GM23338 (cell line): ENCODE measurements around the gene MPRIP. TPM values are rescaled to one million over a fixed set of nuclear protein-coding genes. Genes with fewer than 3 reads are reported as not detected.

Experiments used
- ATAC-seq: fragments of 200-7000 bp; cut with Tn5 transposase; 3 replicates; pipeline ENCODE4 v1.9.1; 2020
- DNase-seq: peaks from one replicate; pipeline ENCODE4 v3.0.0-alpha.2; 2015; ENCODE audit warnings: low spot score
- H2AFZ ChIP-seq: fragments of 200-600 bp; sonication (generic); 2 replicates; pipeline ENCODE4 v1.8.0; 2016; ENCODE audit warnings: antibody characterized with exemption, mild to moderate bottlenecking, moderate library complexity
- H3F3A ChIP-seq: fragments of 200-600 bp; sonication (generic); replicated peaks from 2 replicates; pipeline ENCODE4 v1.8.0; 2017; ENCODE audit warnings: antibody characterized with exemption, mixed run types, low read depth
- H3K27ac ChIP-seq: fragments of 200-600 bp; sonication (generic); 2 replicates; pipeline ENCODE4 v1.6.1; 2016; ENCODE audit warnings: low read depth
- H3K27me3 ChIP-seq: fragments of 200-600 bp; sonication (generic); 2 replicates; pipeline ENCODE4 v1.8.0; 2016; ENCODE audit warnings: mild to moderate bottlenecking, mixed run types, moderate library complexity; ENCODE audit not compliant: insufficient read depth
- H3K36me3 ChIP-seq: fragments of 200-600 bp; sonication (generic); 2 replicates; pipeline ENCODE4 v1.8.0; 2016; ENCODE audit warnings: mild to moderate bottlenecking; ENCODE audit not compliant: insufficient read depth
- H3K4me1 ChIP-seq: fragments of 200-600 bp; sonication (generic); 2 replicates; pipeline ENCODE4 v1.8.0; 2016; ENCODE audit warnings: mild to moderate bottlenecking, moderate library complexity; ENCODE audit not compliant: insufficient read depth
- H3K4me2 ChIP-seq: fragments of 200-600 bp; sonication (generic); 2 replicates; pipeline ENCODE4 v1.7.1; 2017; ENCODE audit warnings: mixed run types
- H3K4me3 ChIP-seq: fragments of 200-600 bp; sonication (generic); 2 replicates; pipeline ENCODE4 v1.6.1; 2016; ENCODE audit warnings: mixed run types
- H3K79me2 ChIP-seq: fragments of 200-600 bp; sonication (generic); replicated peaks from 2 replicates; pipeline ENCODE4 v1.8.0; 2017; ENCODE audit warnings: mild to moderate bottlenecking; ENCODE audit not compliant: insufficient read depth
- H3K9me2 ChIP-seq: fragments of 200-600 bp; sonication (generic); 2 replicates; pipeline ENCODE4 v1.8.0; 2017; ENCODE audit not compliant: insufficient read depth
- H4K20me1 ChIP-seq: fragments of 200-600 bp; sonication (generic); replicated peaks from 2 replicates; pipeline ENCODE4 v1.8.0; 2017; ENCODE audit warnings: mild to moderate bottlenecking; ENCODE audit not compliant: insufficient read depth
- H3K27ac Mint-ChIP-seq: 2 replicates; pipeline ENCODE4 v1.8.0; 2020; ENCODE audit warnings: inconsistent platforms, mild to moderate bottlenecking, moderate library complexity, mixed read lengths
- H3K27me3 Mint-ChIP-seq: 3 replicates; pipeline ENCODE4 v1.8.0; 2022; ENCODE audit warnings: low read depth, mild to moderate bottlenecking, moderate library complexity, mixed read lengths, inconsistent platforms; ENCODE audit not compliant: insufficient read depth, poor library complexity
- H3K36me3 Mint-ChIP-seq: 3 replicates; pipeline ENCODE4 v1.8.0; 2021; ENCODE audit warnings: low read depth, mild to moderate bottlenecking, inconsistent platforms, moderate library complexity, mixed read lengths
- H3K4me1 Mint-ChIP-seq: 3 replicates; pipeline ENCODE4 v1.8.0; 2020; ENCODE audit warnings: mild to moderate bottlenecking, inconsistent platforms, mixed read lengths
- H3K4me3 Mint-ChIP-seq: 3 replicates; pipeline ENCODE4 v1.8.0; 2021; ENCODE audit warnings: moderate library complexity, mild to moderate bottlenecking, inconsistent platforms, mixed read lengths
- H3K9me3 Mint-ChIP-seq: 3 replicates; pipeline ENCODE4 v1.8.0; 2020; ENCODE audit warnings: moderate library complexity, mild to moderate bottlenecking, inconsistent platforms, mixed read lengths
- CREB1 ChIP-seq: fragments of 250-450 bp; sonication (Bioruptor Pico); IDR thresholded peaks from 2 replicates; pipeline ENCODE4 v1.5.0; 2020; ENCODE audit warnings: low read depth, mild to moderate bottlenecking, moderate library complexity
- EZH2 ChIP-seq: fragments of 200-600 bp; sonication (generic); IDR thresholded peaks from one replicate; pipeline ENCODE4 v1.8.0; 2017; ENCODE audit warnings: antibody characterized with exemption, mild to moderate bottlenecking, low read depth; ENCODE audit not compliant: unreplicated experiment
- NANOG ChIP-seq: IDR thresholded peaks from 2 replicates; pipeline ENCODE4 v1.6.1; 2016; ENCODE audit warnings: antibody characterized with exemption, borderline replicate concordance
- REST ChIP-seq: IDR thresholded peaks from one replicate; pipeline ENCODE4 v1.6.1; 2018; ENCODE audit warnings: antibody characterized with exemption; ENCODE audit not compliant: unreplicated experiment
- STAT1 ChIP-seq: IDR thresholded peaks from one replicate; pipeline ENCODE4 v1.6.1; 2016; ENCODE audit warnings: antibody characterized with exemption; ENCODE audit not compliant: unreplicated experiment
- ZNF114 ChIP-seq: fragments of 250-450 bp; sonication (Bioruptor Pico); IDR thresholded peaks from 2 replicates; pipeline ENCODE4 v1.5.0; 2020; ENCODE audit warnings: mild to moderate bottlenecking, moderate library complexity
- ZNF331 ChIP-seq: fragments of 250-450 bp; sonication (Bioruptor Pico); IDR thresholded peaks from 2 replicates; pipeline ENCODE4 v1.5.0; 2020; ENCODE audit warnings: low read depth, mild to moderate bottlenecking, moderate library complexity
- polyA plus RNA-seq: library from polyadenylated mRNA; unstranded; fragments of >200 nt; fragmentation: Nextera tagmentation; extraction: Ambion mirVana; gene quantifications from 2 replicates; pipeline ENCODE4 v1.2.1, GENCODE V29; 2016
- total RNA-seq: library from RNA; depleted of rRNA; stranded (reverse); fragments of >200 nt; shearing (Covaris generic); gene quantifications from 2 replicates; pipeline ENCODE4 v1.2.3, GENCODE V29; 2014
- TF ChIP-seq, protein P1 (sequence below), 2 experiments: fragments of 200-600 bp in 1 of 2; sonication (generic) in 1 of 2; conservative IDR thresholded peaks; 2 replicates each; pipeline versions ENCODE4 v1.5.1 to v1.6.1; 2016 to 2017; ENCODE audit warnings: antibody characterized with exemption in 2 of 2, low read depth in 2 of 2, mild to moderate bottlenecking in 2 of 2, moderate library complexity in 1 of 2
- TF ChIP-seq, protein P2 (sequence below): IDR thresholded peaks from 2 replicates; pipeline ENCODE4 v1.6.1; 2016; ENCODE audit warnings: antibody characterized with exemption
- TF ChIP-seq, protein P3 (sequence below): fragments of 250-450 bp; sonication (Bioruptor Pico); IDR thresholded peaks from 2 replicates; pipeline ENCODE4 v1.5.0; 2020; ENCODE audit warnings: mild to moderate bottlenecking, moderate library complexity

Gene MPRIP
- total and polyA plus RNA-seq, 2 experiments from 2014 or later = 39.3 to 113 TPM

DNA sequence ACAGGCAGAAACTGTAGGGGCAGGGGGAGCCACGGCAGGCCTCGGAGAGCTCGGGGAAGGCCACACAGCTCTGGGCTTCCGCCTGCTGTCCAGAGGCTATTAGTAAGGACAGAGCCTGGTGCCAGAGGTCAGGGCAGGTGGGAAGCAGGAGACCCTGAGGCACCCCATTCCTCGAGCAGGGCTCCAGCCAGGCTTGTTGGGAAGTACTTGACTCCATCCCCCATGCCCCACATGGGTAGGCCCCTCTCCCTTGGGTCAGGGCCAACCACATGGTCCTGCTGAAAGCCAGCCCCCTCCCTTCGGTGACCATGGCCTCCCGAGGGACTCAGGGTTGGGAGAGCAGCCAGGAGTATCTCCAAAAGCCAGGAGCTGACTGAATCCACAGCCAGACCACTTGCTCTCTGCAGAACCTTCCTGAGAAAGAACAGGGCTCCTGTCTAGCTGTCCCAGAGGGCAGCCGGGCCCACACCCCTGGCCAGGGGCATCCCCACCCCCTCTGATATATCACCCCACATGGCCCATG is 17.4 kb upstream of the MPRIP start:
- Histone ChIP-seq H3K79me2 (no peaks in the 10 kb centered on the region), H3K4me1 (peaks cover 12% of the 10 kb centered on the region; the same call in 1 of the 2 replicates), H3F3A (no peaks in the 10 kb centered on the region), H3K4me3 (no peak overlapping the region), H3K36me3 (no peaks in the 10 kb centered on the region), H3K4me2 (no peak overlapping the region), H3K27me3 (no peaks in the 10 kb centered on the region), H2AFZ (no peak overlapping the region), H4K20me1 (no peaks in the 10 kb centered on the region), H3K9me2 (no peaks in the 10 kb centered on the region), H3K27ac (no peak overlapping the region)
- TF ChIP-seq ZNF114 (CRISPR knock-in tag) (no peak), ZNF331 (CRISPR knock-in tag) (no peak), EZH2 (no peak), NANOG (no peak), REST (no peak), STAT1 (no peak), CREB1 (CRISPR knock-in tag) (no peak)
- TF ChIP-seq, protein P1, sequence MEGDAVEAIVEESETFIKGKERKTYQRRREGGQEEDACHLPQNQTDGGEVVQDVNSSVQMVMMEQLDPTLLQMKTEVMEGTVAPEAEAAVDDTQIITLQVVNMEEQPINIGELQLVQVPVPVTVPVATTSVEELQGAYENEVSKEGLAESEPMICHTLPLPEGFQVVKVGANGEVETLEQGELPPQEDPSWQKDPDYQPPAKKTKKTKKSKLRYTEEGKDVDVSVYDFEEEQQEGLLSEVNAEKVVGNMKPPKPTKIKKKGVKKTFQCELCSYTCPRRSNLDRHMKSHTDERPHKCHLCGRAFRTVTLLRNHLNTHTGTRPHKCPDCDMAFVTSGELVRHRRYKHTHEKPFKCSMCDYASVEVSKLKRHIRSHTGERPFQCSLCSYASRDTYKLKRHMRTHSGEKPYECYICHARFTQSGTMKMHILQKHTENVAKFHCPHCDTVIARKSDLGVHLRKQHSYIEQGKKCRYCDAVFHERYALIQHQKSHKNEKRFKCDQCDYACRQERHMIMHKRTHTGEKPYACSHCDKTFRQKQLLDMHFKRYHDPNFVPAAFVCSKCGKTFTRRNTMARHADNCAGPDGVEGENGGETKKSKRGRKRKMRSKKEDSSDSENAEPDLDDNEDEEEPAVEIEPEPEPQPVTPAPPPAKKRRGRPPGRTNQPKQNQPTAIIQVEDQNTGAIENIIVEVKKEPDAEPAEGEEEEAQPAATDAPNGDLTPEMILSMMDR (conservative IDR thresholded peaks at IDR 0.05; ENCODE audit: low read depth in 2 of 2) = no peak
- TF ChIP-seq, protein P2, sequence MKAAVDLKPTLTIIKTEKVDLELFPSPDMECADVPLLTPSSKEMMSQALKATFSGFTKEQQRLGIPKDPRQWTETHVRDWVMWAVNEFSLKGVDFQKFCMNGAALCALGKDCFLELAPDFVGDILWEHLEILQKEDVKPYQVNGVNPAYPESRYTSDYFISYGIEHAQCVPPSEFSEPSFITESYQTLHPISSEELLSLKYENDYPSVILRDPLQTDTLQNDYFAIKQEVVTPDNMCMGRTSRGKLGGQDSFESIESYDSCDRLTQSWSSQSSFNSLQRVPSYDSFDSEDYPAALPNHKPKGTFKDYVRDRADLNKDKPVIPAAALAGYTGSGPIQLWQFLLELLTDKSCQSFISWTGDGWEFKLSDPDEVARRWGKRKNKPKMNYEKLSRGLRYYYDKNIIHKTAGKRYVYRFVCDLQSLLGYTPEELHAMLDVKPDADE = no peak
- TF ChIP-seq, protein P3, sequence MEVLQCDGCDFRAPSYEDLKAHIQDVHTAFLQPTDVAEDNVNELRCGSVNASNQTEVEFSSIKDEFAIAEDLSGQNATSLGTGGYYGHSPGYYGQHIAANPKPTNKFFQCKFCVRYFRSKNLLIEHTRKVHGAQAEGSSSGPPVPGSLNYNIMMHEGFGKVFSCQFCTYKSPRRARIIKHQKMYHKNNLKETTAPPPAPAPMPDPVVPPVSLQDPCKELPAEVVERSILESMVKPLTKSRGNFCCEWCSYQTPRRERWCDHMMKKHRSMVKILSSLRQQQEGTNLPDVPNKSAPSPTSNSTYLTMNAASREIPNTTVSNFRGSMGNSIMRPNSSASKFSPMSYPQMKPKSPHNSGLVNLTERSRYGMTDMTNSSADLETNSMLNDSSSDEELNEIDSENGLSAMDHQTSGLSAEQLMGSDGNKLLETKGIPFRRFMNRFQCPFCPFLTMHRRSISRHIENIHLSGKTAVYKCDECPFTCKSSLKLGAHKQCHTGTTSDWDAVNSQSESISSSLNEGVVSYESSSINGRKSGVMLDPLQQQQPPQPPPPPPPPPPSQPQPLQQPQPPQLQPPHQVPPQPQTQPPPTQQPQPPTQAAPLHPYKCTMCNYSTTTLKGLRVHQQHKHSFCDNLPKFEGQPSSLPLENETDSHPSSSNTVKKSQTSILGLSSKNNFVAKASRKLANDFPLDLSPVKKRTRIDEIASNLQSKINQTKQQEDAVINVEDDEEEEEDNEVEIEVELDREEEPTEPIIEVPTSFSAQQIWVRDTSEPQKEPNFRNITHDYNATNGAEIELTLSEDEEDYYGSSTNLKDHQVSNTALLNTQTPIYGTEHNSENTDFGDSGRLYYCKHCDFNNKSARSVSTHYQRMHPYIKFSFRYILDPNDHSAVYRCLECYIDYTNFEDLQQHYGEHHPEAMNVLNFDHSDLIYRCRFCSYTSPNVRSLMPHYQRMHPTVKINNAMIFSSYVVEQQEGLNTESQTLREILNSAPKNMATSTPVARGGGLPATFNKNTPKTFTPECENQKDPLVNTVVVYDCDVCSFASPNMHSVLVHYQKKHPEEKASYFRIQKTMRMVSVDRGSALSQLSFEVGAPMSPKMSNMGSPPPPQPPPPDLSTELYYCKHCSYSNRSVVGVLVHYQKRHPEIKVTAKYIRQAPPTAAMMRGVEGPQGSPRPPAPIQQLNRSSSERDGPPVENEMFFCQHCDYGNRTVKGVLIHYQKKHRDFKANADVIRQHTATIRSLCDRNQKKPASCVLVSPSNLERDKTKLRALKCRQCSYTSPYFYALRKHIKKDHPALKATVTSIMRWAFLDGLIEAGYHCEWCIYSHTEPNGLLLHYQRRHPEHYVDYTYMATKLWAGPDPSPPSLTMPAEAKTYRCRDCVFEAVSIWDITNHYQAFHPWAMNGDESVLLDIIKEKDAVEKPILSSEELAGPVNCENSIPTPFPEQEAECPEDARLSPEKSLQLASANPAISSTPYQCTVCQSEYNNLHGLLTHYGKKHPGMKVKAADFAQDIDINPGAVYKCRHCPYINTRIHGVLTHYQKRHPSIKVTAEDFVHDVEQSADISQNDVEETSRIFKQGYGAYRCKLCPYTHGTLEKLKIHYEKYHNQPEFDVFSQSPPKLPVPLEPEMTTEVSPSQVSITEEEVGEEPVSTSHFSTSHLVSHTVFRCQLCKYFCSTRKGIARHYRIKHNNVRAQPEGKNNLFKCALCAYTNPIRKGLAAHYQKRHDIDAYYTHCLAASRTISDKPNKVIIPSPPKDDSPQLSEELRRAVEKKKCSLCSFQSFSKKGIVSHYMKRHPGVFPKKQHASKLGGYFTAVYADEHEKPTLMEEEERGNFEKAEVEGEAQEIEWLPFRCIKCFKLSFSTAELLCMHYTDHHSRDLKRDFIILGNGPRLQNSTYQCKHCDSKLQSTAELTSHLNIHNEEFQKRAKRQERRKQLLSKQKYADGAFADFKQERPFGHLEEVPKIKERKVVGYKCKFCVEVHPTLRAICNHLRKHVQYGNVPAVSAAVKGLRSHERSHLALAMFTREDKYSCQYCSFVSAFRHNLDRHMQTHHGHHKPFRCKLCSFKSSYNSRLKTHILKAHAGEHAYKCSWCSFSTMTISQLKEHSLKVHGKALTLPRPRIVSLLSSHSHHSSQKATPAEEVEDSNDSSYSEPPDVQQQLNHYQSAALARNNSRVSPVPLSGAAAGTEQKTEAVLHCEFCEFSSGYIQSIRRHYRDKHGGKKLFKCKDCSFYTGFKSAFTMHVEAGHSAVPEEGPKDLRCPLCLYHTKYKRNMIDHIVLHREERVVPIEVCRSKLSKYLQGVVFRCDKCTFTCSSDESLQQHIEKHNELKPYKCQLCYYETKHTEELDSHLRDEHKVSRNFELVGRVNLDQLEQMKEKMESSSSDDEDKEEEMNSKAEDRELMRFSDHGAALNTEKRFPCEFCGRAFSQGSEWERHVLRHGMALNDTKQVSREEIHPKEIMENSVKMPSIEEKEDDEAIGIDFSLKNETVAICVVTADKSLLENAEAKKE = no peak
- DNase-seq (no peak), ATAC-seq (no peak)
- peaks cover 21% of the 10 kb centered on the region for H3K4me1 Mint-ChIP-seq
- H3K27me3 Mint-ChIP-seq = peaks cover 4% of the 10 kb centered on the region
- no peaks in the 10 kb centered on the region for H3K9me3 Mint-ChIP-seq
- H3K4me3 Mint-ChIP-seq = no peak overlapping the region
- H3K27ac Mint-ChIP-seq = no peak overlapping the region
- H3K36me3 Mint-ChIP-seq = no peaks in the 10 kb centered on the region
